Left forelimb (tissue), 1 donor: ENCODE data around the gene HDAC7.

Source experiments
- DNase-seq: peaks from one replicate; pipeline ENCODE4 v3.0.0-alpha.2; 2018; ENCODE audit warnings: low spot score

HDAC7 gene

GRCh38 chr12:47777741-47778558 is 41.8 kb downstream of the HDAC7 start:
- DNase-seq = no peak

GRCh38 chr12:47777151-47777550 is 42.6 kb downstream of the HDAC7 start:
- no peak for DNase-seq

- no peak for DNase-seq
Measured at GRCh38 chr12:47776471-47777143, 43.1 kb downstream of the HDAC7 start.

GRCh38 chr12:47775100-47775911 is 44.4 kb downstream of the HDAC7 start:
- DNase-seq = no peak

GRCh38 chr12:47774663-47775062 is 45.0 kb downstream of the HDAC7 start:
- DNase-seq = no peak

GRCh38 chr12:47773858-47774580 is 45.7 kb downstream of the HDAC7 start:
- no peak for DNase-seq

- DNase-seq = peak; percentile 85
Measured at GRCh38 chr12:47773062-47773857, 46.4 kb downstream of the HDAC7 start, which contains the start of gene SLC48A1. TSS of gene SLC48A1 (plus strand) at chr12:47773238. CDS start at chr12:47773305, 67 bp downstream.

- DNase-seq = no peak
Measured at GRCh38 chr12:47772738-47773061, 47.0 kb downstream of the HDAC7 start.

- DNase-seq = no peak
Measured at GRCh38 chr12:47772094-47772660, 47.5 kb downstream of the HDAC7 start.

- no peak for DNase-seq
Measured at GRCh38 chr12:47771304-47771703, 48.4 kb downstream of the HDAC7 start.

- no peak for DNase-seq
Measured at GRCh38 chr12:47770086-47770726, 49.5 kb downstream of the HDAC7 start.

- DNase-seq = no peak
Measured at GRCh38 chr12:47769234-47770085, 50.2 kb downstream of the HDAC7 start.

- no peak for DNase-seq
Measured at GRCh38 chr12:47768323-47768811, 51.3 kb downstream of the HDAC7 start.

- no peak for DNase-seq
Measured at GRCh38 chr12:47767216-47767724, 52.4 kb downstream of the HDAC7 start.

- DNase-seq = no peak
Measured at GRCh38 chr12:47766502-47767215, 53.0 kb downstream of the HDAC7 start.

- no peak for DNase-seq
Measured at GRCh38 chr12:47763481-47764346, 56.0 kb downstream of the HDAC7 start.

- DNase-seq = no peak
Measured at GRCh38 chr12:47762850-47763465, 56.7 kb downstream of the HDAC7 start.
